ENCODE measurements around the gene NTM. TPM values are rescaled to one million over a fixed set of nuclear protein-coding genes. Genes with fewer than 3 reads are reported as not detected.

NTM gene
- total RNA-seq, 1 donor from 2014 or later = 82.7 TPM

DNA sequence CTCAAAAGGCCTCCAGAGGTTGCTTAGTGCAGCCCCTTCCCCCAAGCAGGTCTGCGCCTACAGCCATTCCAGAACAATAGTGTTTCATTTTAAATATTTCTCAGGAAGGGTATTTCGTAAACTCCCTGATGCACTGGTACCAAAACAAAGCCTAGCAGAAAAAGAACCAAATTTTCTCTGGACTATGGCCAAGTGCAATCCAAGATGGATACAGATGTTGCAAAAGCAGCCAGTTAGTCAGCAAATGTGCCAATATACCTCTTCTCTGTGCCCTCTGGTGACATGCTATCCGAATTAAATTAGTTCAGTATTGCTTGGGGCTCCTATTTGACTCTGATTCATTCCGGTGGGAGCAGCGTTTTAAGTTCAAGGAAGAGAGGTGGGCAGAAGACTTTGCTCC is 247.8 kb downstream of the NTM start:
- no peak overlapping the region for H3K27ac Mint-ChIP-seq (ENCODE audit: unreplicated experiment)
- H3K9me3 Mint-ChIP-seq (ENCODE audit: unreplicated experiment) = no peaks in the 10 kb centered on the region
- no peak overlapping the region for H3K4me3 Mint-ChIP-seq (ENCODE audit: unreplicated experiment)
- H3K4me1 Mint-ChIP-seq (ENCODE audit: unreplicated experiment) = no peaks in the 10 kb centered on the region
- TF ChIP-seq, protein P1, sequence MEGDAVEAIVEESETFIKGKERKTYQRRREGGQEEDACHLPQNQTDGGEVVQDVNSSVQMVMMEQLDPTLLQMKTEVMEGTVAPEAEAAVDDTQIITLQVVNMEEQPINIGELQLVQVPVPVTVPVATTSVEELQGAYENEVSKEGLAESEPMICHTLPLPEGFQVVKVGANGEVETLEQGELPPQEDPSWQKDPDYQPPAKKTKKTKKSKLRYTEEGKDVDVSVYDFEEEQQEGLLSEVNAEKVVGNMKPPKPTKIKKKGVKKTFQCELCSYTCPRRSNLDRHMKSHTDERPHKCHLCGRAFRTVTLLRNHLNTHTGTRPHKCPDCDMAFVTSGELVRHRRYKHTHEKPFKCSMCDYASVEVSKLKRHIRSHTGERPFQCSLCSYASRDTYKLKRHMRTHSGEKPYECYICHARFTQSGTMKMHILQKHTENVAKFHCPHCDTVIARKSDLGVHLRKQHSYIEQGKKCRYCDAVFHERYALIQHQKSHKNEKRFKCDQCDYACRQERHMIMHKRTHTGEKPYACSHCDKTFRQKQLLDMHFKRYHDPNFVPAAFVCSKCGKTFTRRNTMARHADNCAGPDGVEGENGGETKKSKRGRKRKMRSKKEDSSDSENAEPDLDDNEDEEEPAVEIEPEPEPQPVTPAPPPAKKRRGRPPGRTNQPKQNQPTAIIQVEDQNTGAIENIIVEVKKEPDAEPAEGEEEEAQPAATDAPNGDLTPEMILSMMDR (IDR thresholded peaks at IDR 0.05) = no peak
- no peaks in the 10 kb centered on the region for H3K27me3 Mint-ChIP-seq (ENCODE audit: unreplicated experiment)
- DNase-seq (ENCODE audit: extremely low spot score, unreplicated experiment) = no peak
- H3K36me3 Mint-ChIP-seq (ENCODE audit: unreplicated experiment) = no peaks in the 10 kb centered on the region

DNA sequence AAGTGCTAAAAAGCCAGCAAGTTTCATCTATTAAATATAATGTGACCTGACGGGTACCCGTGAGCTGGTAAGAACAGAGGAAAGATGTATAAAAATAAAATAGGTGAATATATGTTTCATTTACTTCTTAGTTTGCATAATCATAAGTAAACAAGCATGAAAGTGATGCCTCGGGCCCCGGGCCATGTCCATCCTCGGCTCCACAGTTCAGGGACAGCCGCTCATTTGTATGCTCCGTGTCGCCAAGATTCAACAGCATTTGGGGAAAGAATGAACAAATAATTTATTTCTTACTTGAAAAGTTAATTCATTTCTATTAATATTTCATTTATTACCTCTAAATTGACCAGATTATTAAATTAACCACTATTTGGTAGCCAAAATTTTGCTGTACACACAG is 251.8 kb downstream of the NTM start:
- no peak overlapping the region for H3K27ac Mint-ChIP-seq (ENCODE audit: unreplicated experiment)
- peaks cover 2% of the 10 kb centered on the region for H3K27me3 Mint-ChIP-seq (ENCODE audit: unreplicated experiment)
- H3K4me3 Mint-ChIP-seq (ENCODE audit: unreplicated experiment) = no peak overlapping the region
- no peaks in the 10 kb centered on the region for H3K36me3 Mint-ChIP-seq (ENCODE audit: unreplicated experiment)
- H3K9me3 Mint-ChIP-seq (ENCODE audit: unreplicated experiment) = no peaks in the 10 kb centered on the region
- no peak for DNase-seq (ENCODE audit: extremely low spot score, unreplicated experiment)
- H3K4me1 Mint-ChIP-seq (ENCODE audit: unreplicated experiment) = no peaks in the 10 kb centered on the region
- TF ChIP-seq, protein P1 (IDR thresholded peaks at IDR 0.05) = no peak

DNA sequence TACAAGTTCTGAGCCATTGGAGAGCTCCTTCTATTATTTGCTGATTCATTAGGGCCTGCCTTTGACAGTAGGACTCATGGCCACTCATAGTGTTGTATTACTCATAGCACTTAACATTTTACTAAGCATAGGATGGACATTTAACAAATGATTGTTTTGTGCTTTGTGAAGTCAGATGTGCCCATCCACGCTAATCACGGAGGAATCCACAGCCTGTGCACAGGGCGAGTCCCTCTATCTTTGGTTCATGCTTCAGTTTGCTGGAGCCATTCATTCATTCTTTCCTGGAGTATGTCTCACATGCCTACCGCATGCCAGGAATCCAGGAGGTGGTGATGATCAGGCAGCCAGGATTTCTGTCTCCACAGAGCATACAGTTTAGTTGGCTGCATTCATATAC is 254.1 kb downstream of the NTM start:
- Mint-ChIP-seq H3K9me3 (ENCODE audit: unreplicated experiment) (no peaks in the 10 kb centered on the region), H3K36me3 (ENCODE audit: unreplicated experiment) (no peaks in the 10 kb centered on the region), H3K4me1 (ENCODE audit: unreplicated experiment) (no peaks in the 10 kb centered on the region), H3K4me3 (ENCODE audit: unreplicated experiment) (no peak overlapping the region), H3K27me3 (ENCODE audit: unreplicated experiment) (peaks cover 4% of the 10 kb centered on the region), H3K27ac (ENCODE audit: unreplicated experiment) (no peak overlapping the region)
- TF ChIP-seq, protein P1 (IDR thresholded peaks at IDR 0.05) = no peak
- no peak for DNase-seq (ENCODE audit: extremely low spot score, unreplicated experiment)

DNA sequence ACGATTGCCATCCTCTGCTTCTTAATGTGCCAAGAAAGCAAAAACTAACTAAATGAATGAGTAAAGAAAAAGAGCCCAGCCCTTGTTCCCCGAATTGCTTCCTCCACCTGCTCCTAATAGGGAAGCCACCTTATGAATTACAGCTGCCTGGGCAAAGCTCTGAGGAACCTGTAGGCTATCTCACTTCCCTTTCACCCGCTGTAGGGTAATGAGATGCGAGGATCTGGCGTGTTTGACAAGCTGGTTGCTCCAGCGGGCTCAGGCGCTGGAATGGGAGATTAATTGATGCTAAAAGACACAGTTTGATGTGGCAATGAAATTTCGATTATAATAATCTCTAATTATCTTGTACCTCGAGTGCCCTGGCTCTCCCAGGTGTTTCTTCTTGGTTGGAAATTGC is 256.4 kb downstream of the NTM start:
- Mint-ChIP-seq H3K9me3 (ENCODE audit: unreplicated experiment) (no peaks in the 10 kb centered on the region), H3K36me3 (ENCODE audit: unreplicated experiment) (no peaks in the 10 kb centered on the region), H3K4me1 (ENCODE audit: unreplicated experiment) (no peaks in the 10 kb centered on the region), H3K27me3 (ENCODE audit: unreplicated experiment) (peaks cover 4% of the 10 kb centered on the region), H3K4me3 (ENCODE audit: unreplicated experiment) (no peak overlapping the region), H3K27ac (ENCODE audit: unreplicated experiment) (no peak overlapping the region)
- TF ChIP-seq, protein P1 (IDR thresholded peaks at IDR 0.05) = no peak
- DNase-seq (ENCODE audit: extremely low spot score, unreplicated experiment) = no peak

DNA sequence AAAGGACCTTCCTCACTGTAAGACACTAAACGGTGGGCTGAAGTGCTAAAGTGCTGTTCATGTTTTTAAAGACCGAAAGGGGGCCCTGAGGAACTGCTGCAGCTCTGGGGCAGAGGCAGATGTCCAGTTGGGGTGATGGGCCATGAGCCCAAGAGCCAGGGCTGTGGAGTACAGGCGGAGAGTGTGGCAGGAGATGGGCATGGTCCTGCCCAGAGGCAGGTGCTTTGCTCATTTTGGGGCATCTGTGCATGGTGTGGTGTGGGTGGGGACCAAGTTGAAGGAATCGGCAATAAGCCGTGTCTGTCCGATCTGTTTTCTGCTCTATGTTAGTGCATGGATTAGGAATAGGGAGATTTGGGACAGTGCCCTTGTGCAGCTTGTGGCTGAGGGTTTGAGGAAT is 258.3 kb downstream of the NTM start:
- no peak for DNase-seq (ENCODE audit: extremely low spot score, unreplicated experiment)
- H3K27ac Mint-ChIP-seq (ENCODE audit: unreplicated experiment) = no peak overlapping the region
- H3K27me3 Mint-ChIP-seq (ENCODE audit: unreplicated experiment) = peaks cover 4% of the 10 kb centered on the region
- H3K36me3 Mint-ChIP-seq (ENCODE audit: unreplicated experiment) = no peaks in the 10 kb centered on the region
- TF ChIP-seq, protein P1 (IDR thresholded peaks at IDR 0.05) = no peak
- no peaks in the 10 kb centered on the region for H3K9me3 Mint-ChIP-seq (ENCODE audit: unreplicated experiment)
- H3K4me3 Mint-ChIP-seq (ENCODE audit: unreplicated experiment) = no peak overlapping the region
- H3K4me1 Mint-ChIP-seq (ENCODE audit: unreplicated experiment) = no peaks in the 10 kb centered on the region

All from osteocyte (in vitro differentiated cells).